Nephron progenitor cell (in vitro differentiated cells): ENCODE data around the gene RIPOR3.
A peak's percentile ranks its signal among the peaks of the same experiment; 100 is the strongest.

ENCODE experiments used
- DNase-seq: peaks from one replicate; pipeline ENCODE4 v3.0.0; 2021
- H3K27ac Mint-ChIP-seq: 2 replicates; pipeline ENCODE4 v1.8.0; 2021; ENCODE audit warnings: mild to moderate bottlenecking, moderate library complexity, mixed read lengths
- H3K27me3 Mint-ChIP-seq: 2 replicates; pipeline ENCODE4 v1.8.0; 2021; ENCODE audit warnings: mild to moderate bottlenecking, low read depth, mixed read lengths; ENCODE audit not compliant: poor library complexity
- H3K36me3 Mint-ChIP-seq: 2 replicates; pipeline ENCODE4 v1.8.0; 2021; ENCODE audit warnings: low read depth, mixed read lengths
- H3K4me1 Mint-ChIP-seq: 2 replicates; pipeline ENCODE4 v1.8.0; 2021; ENCODE audit warnings: mixed read lengths
- H3K4me3 Mint-ChIP-seq: 2 replicates; pipeline ENCODE4 v1.8.0; 2021; ENCODE audit warnings: mild to moderate bottlenecking, moderate library complexity, mixed read lengths
- H3K9me3 Mint-ChIP-seq: 2 replicates; pipeline ENCODE4 v1.8.0; 2021; ENCODE audit warnings: mild to moderate bottlenecking, moderate library complexity, mixed read lengths
- TF ChIP-seq, protein P1 (sequence below): fragments of 200-600 bp; sonication (generic); IDR thresholded peaks from 2 replicates; pipeline ENCODE4 v1.5.0; 2021; ENCODE audit warnings: antibody characterized with exemption

RIPOR3 gene

DNA sequence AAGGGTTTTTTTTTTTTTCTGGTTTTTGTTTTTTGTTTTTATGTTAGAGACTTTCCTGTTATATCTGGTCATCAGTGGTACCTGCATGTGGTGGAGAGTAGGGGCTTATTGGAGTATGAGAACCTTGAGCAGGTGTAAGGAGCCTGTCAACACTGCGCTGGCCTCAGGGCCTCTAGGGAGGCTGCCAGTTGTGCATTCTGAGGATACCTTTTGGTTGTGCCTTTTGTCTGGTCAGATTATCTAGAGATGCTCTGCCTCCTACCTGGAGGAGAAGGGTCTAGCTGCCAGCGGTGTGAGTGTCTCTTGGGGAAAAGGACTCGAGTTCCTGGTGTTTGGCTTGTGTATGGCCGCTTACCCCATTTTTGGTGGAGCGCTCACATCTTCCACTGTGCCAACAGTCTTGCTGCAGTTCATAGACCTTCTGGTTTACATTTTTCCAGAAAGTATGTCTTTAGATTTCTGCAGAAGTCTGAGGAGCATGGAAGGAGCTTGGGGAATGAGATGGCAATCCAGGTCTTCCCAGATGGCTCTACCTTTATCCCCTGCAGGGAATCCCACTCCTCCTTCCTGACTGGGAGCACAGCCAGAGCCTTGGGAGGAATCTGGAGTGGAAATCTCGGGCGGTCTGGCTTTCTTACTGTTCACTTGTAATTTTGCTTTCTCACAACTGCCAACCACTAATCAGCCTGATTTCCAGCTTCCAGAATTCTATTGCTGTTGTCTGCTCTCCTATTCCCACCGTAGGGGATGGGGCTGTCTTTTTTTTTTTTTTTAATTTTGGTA, 131.3 kb downstream of the RIPOR3 start:
- H3K4me1 Mint-ChIP-seq: peaks cover 36% of the 10 kb centered on the region
- H3K36me3 Mint-ChIP-seq: peaks cover 53% of the 10 kb centered on the region
- peaks cover 4% of the 10 kb centered on the region for H3K27me3 Mint-ChIP-seq
- H3K27ac Mint-ChIP-seq: no peak overlapping the region
- no peak overlapping the region for H3K4me3 Mint-ChIP-seq
- no peak for DNase-seq
- TF ChIP-seq, protein P1, sequence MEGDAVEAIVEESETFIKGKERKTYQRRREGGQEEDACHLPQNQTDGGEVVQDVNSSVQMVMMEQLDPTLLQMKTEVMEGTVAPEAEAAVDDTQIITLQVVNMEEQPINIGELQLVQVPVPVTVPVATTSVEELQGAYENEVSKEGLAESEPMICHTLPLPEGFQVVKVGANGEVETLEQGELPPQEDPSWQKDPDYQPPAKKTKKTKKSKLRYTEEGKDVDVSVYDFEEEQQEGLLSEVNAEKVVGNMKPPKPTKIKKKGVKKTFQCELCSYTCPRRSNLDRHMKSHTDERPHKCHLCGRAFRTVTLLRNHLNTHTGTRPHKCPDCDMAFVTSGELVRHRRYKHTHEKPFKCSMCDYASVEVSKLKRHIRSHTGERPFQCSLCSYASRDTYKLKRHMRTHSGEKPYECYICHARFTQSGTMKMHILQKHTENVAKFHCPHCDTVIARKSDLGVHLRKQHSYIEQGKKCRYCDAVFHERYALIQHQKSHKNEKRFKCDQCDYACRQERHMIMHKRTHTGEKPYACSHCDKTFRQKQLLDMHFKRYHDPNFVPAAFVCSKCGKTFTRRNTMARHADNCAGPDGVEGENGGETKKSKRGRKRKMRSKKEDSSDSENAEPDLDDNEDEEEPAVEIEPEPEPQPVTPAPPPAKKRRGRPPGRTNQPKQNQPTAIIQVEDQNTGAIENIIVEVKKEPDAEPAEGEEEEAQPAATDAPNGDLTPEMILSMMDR: no peak
- peaks cover 3% of the 10 kb centered on the region for H3K9me3 Mint-ChIP-seq

DNA sequence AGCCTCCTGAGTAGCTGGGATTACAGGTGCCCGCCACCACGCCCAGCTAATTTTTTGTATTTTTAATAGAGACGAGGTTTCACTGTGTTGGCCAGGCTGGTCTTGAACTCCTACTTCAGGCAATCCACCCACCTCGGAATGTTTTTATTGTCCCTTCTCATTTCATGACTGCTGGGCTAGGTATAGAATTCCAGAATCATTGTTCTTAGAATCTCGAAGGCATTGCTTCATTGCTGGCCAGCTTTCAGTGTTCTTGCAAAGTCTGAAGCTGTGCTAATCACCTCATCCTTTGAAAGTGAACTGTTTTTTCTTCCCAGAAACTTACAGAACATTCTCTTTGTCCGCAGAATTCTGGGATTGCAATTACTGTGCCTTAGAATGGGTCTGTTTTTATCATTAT, 132.2 kb downstream of the RIPOR3 start:
- peak overlapping the region; percentile 18 for H3K27ac Mint-ChIP-seq

DNA sequence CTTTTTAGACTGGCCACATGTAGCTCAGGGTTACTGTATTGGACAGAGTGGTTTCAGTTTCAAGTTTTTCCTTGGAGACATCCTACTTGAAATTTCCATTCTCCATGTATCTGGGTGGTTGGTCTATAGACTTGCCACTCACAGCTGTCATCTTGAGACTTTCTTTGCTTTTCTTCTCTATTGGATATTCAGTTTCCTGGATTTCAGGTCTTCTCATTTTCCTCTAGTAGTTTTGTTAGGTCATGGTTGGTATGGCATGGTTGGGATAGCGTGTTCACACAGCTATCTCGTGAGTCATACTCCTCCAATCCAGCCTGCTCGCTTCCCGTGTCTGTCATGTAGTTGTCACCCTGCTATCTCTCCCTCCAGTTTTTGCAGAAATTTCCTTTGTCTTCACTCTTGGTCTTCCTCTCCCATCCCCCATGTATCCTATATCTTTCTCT, 132.8 kb downstream of the RIPOR3 start:
- peaks cover 4% of the 10 kb centered on the region for H3K27me3 Mint-ChIP-seq
- H3K9me3 Mint-ChIP-seq: peaks cover 3% of the 10 kb centered on the region
- H3K4me3 Mint-ChIP-seq: no peak overlapping the region
- TF ChIP-seq, protein P1: no peak
- peaks cover 36% of the 10 kb centered on the region for H3K4me1 Mint-ChIP-seq
- no peak overlapping the region for H3K27ac Mint-ChIP-seq
- DNase-seq: no peak
- H3K36me3 Mint-ChIP-seq: peaks cover 48% of the 10 kb centered on the region

More for the DNA sequence above, 132.2 kb downstream of the RIPOR3 start:
- TF ChIP-seq, protein P1: no peak
- no peak overlapping the region for H3K4me3 Mint-ChIP-seq
- H3K4me1 Mint-ChIP-seq: peaks cover 36% of the 10 kb centered on the region
- no peak for DNase-seq
- H3K27me3 Mint-ChIP-seq: peaks cover 4% of the 10 kb centered on the region
- peaks cover 3% of the 10 kb centered on the region for H3K9me3 Mint-ChIP-seq
- peaks cover 48% of the 10 kb centered on the region for H3K36me3 Mint-ChIP-seq

GRCh38 chr20:50557549-50558134, 133.7 kb downstream of the RIPOR3 start:
- Mint-ChIP-seq H3K4me3 (no peak overlapping the region), H3K4me1 (peaks cover 31% of the 10 kb centered on the region), H3K9me3 (peaks cover 3% of the 10 kb centered on the region), H3K27me3 (peaks cover 4% of the 10 kb centered on the region), H3K27ac (no peak overlapping the region), H3K36me3 (peaks cover 40% of the 10 kb centered on the region)
- TF ChIP-seq, protein P1: no peak
- no peak for DNase-seq

GRCh38 chr20:50555662-50556061, 135.7 kb downstream of the RIPOR3 start:
- Mint-ChIP-seq H3K4me1 (peaks cover 14% of the 10 kb centered on the region), H3K27me3 (peaks cover 4% of the 10 kb centered on the region), H3K27ac (no peak overlapping the region), H3K9me3 (peaks cover 3% of the 10 kb centered on the region), H3K36me3 (peaks cover 27% of the 10 kb centered on the region), H3K4me3 (no peak overlapping the region)
- DNase-seq: no peak
- TF ChIP-seq, protein P1: no peak
